ENCODE measurements around the gene PHIP. TPM values are rescaled to one million over a fixed set of nuclear protein-coding genes. Genes with fewer than 3 reads are reported as not detected.
A peak's percentile ranks its signal among the peaks of the same experiment; 100 is the strongest.

PHIP gene
- total RNA-seq: 26.0 and 28.4 TPM in 2 replicates
- polyA plus RNA-seq: 2.5 and 3.5 TPM in 2 replicates
- 3.4 and 3.6 TPM in 2 replicates for polyA plus RNA-seq (2011; cell fraction: cytosol; rRNA removed)
- 25.9 and 29.7 TPM in 2 replicates for polyA plus RNA-seq (2011; cell fraction: nucleus; rRNA removed)
- polyA plus RNA-seq (2012): 9.9 and 16.6 TPM in 2 replicates
- polyA minus RNA-seq: 20.0 and 22.0 TPM in 2 replicates
- polyA minus RNA-seq (2011; cell fraction: cytosol; rRNA and poly(A)+ RNA removed): 27.7 TPM
- 60.2 and 82.5 TPM in 2 replicates for polyA minus RNA-seq (2011; cell fraction: nucleus; rRNA and poly(A)+ RNA removed)
- Bru-seq, nascent RNA: percentile 94 among the genes with signal in this experiment
- BruChase-seq, experiment 1, labeled RNA remaining after a 6-hour chase: percentile 84 among the genes with signal in this experiment
- percentile 87 among the genes with signal in this experiment for BruChase-seq, experiment 2, labeled RNA remaining after a 2-hour chase
- long read RNA-seq, full-length matches to known transcripts: 8 of 34 reads
- long read RNA-seq, partial matches to known transcripts: 15 of 34 reads
- long read RNA-seq, other reads (novel, unspliced or antisense): 11 of 34 reads

- H3K4me2 ChIP-seq (ENCODE audit: insufficient read depth, low read length): peak within 1 kb of the TSS; percentile 94
- TF ChIP-seq JUN (IDR thresholded peaks at IDR 0.05; ENCODE audit: borderline replicate concordance, insufficient read depth, insufficient read length, low read depth): no peak
- peak; percentile 70 for TF ChIP-seq POLR2A (IDR thresholded peaks at IDR 0.05; ENCODE audit: low read depth, low read length)
- no peak for TF ChIP-seq EZH2 (IDR thresholded peaks at IDR 0.05; ENCODE audit: borderline replicate concordance, low read depth, low read length, severe bottlenecking)
- TF ChIP-seq POLR2AphosphoS5 (IDR thresholded peaks at IDR 0.05; ENCODE audit: insufficient read depth, low read depth, low read length): peak; percentile 40
- no peak for TF ChIP-seq FOS (IDR thresholded peaks at IDR 0.05; ENCODE audit: borderline replicate concordance, insufficient read depth, low read length)
- TF ChIP-seq MYC (IDR thresholded peaks at IDR 0.05; ENCODE audit: low read depth, low read length): no peak
- no peak for TF ChIP-seq MAX (IDR thresholded peaks at IDR 0.05; ENCODE audit: insufficient read depth, insufficient read length)
- peak; percentile 14 for TF ChIP-seq GATA2 (IDR thresholded peaks at IDR 0.05; ENCODE audit: insufficient read depth, insufficient read length, low read depth, low read length)
- TF ChIP-seq CTCF (IDR thresholded peaks at IDR 0.05; ENCODE audit: extremely low read depth in 1 of 2, insufficient read depth in 1 of 2, low read depth in 1 of 2, low read length in 2 of 2): no peak
- ChIA-PET CTCF (interaction anchor here (0.7 to 1.8 kb wide), 5 partner anchors 29 to 594 kb away, joined by 3 to 7 read pairs (median 4); no protein-coding TSS in a partner anchor), POLR2A (interaction anchor here (0.6 kb wide), 2 partner anchors 133 to 559 kb away, joined by 3 read pairs; no protein-coding TSS in a partner anchor)
- intact Hi-C loops (cut with micrococcal nuclease) (loop anchor here (1.0 to 5.0 kb wide), 11 partner anchors 156 to 1616 kb away; partner anchors contain the start of genes HMGN3, HTR1B, LCA5 and SH3BGRL2), dilution Hi-C loops (cut with MboI; ENCODE audit: extremely low pct_ligation_motif_present, low sequenced_read_pairs) (no loop called here)
- peak; percentile 96 for DNase-seq (ENCODE audit: low read depth, low spot score)
- no peaks in the 10 kb centered on the region for H3K36me3 ChIP-seq (ENCODE audit: control insufficient read depth in 2 of 2, extremely low read depth in 1 of 2, insufficient read depth in 2 of 2, low read length in 2 of 2)
- no peaks in the 10 kb centered on the region for H3K9me1 ChIP-seq (replicated peaks; ENCODE audit: control insufficient read depth, extremely low read depth, insufficient read depth, low read length)
- peaks cover 34% of the 10 kb centered on the region for H3K79me2 ChIP-seq (ENCODE audit: control insufficient read depth, insufficient read depth, low read length)
- no peaks in the 10 kb centered on the region for H3K27me3 ChIP-seq (ENCODE audit: control insufficient read depth in 2 of 2, insufficient read depth in 2 of 2, low read length in 2 of 2)
- H4K20me1 ChIP-seq (replicated peaks; ENCODE audit: control insufficient read depth, extremely low read depth, insufficient read depth, low read length): no peaks in the 10 kb centered on the region
- peak within 1 kb of the TSS; percentile 84 for H3K27ac ChIP-seq (ENCODE audit: insufficient read depth, low read depth, low read length)
- peak within 1 kb of the TSS; percentile 81 to 98 (median 90) for H3K4me3 ChIP-seq (replicated peaks in 1 of 3; ENCODE audit: insufficient read depth in 1 of 3, low read depth in 1 of 3, low read length in 3 of 3)
- peak within 1 kb of the TSS; percentile 89 for H3K9ac ChIP-seq (replicated peaks; ENCODE audit: extremely low read depth, insufficient read depth, low read length)
- BruUV-seq (replicated peaks): TSS peak; percentile 69
- H2AFZ ChIP-seq (ENCODE audit: low read depth, low read length): peak within 1 kb of the TSS; percentile 84
- peak; percentile 71 for FAIRE-seq
- H3K9me3 ChIP-seq (replicated peaks; ENCODE audit: control insufficient read depth, insufficient read depth, low read length): no peaks in the 10 kb centered on the region
- H3K4me1 ChIP-seq (ENCODE audit: control insufficient read depth, extremely low read depth, insufficient read depth, low read length): peaks cover 20% of the 10 kb centered on the region
Observed at GRCh38 chr6:79078075-79078969, at the start of gene PHIP. Gene PHIP (minus strand): TSS chr6:79078254. CDS start chr6:79078068, 186 bp downstream.

Measured in endothelial cell of umbilical vein (primary cell).